HEK293 (cell line): ENCODE measurements around the gene ACRBP.

Experiments used
- CTCF ChIA-PET: fragments of 350-600 bp; formaldehyde crosslinking; extraction: SDS; loops from one replicate; lab custom pipeline; 2021; ENCODE audit warnings: antibody characterized with exemption; lab: Yijun Ruan, JAX
- POLR2A ChIA-PET: fragments of 300-600 bp; formaldehyde crosslinking; extraction: SDS; loops from one replicate; lab custom pipeline; 2020; ENCODE audit warnings: antibody characterized with exemption, inconsistent platforms; lab: Yijun Ruan, JAX
- H3K27ac ChIP-seq: fragments of 200-500 bp; sonication (Bioruptor generic); 2 replicates; pipeline ENCODE4 v1.5.1; 2014; ENCODE audit warnings: low read depth, low read length, control low read depth, inconsistent platforms; ENCODE audit errors: extremely low read depth
- H3K36me3 ChIP-seq, 2 experiments: fragments of 200-500 bp in 1 of 2; sonication (Bioruptor generic) in 1 of 2; 1 replicate in 1 of 2; 2 replicates in 1 of 2; pipeline ENCODE4 v1.5.1; 2014 to 2017; ENCODE audit warnings: inconsistent platforms in 2 of 2, low read length in 2 of 2; ENCODE audit not compliant: control insufficient read depth in 2 of 2, insufficient read depth in 1 of 2
- H3K4me1 ChIP-seq: fragments of 200-500 bp; sonication (Bioruptor generic); 2 replicates; pipeline ENCODE4 v1.5.1; 2014; ENCODE audit warnings: mild to moderate bottlenecking, low read length, inconsistent platforms; ENCODE audit not compliant: control insufficient read depth, insufficient read depth
- H3K4me3 ChIP-seq: 2 replicates; pipeline ENCODE4 v1.5.1; 2011; ENCODE audit warnings: low read depth, mild to moderate bottlenecking, control low read depth, low read length, moderate library complexity
- H3K9me3 ChIP-seq: fragments of 200-500 bp; sonication (Bioruptor generic); 2 replicates; pipeline ENCODE4 v1.5.1; 2014; ENCODE audit warnings: low read depth, low read length, inconsistent platforms; ENCODE audit not compliant: control insufficient read depth, insufficient read depth
- INSM2 ChIP-seq: fragments of 450-650 bp; formaldehyde crosslinking; IDR thresholded peaks from 2 replicates; pipeline ENCODE4 v1.5.1; 2016; ENCODE audit warnings: missing biosample characterization, missing genetic modification characterization
- OVOL3 ChIP-seq: fragments of 450-650 bp; formaldehyde crosslinking; IDR thresholded peaks from 2 replicates; pipeline ENCODE4 v1.5.1; 2016; ENCODE audit warnings: missing biosample characterization, missing genetic modification characterization
- PBX3 ChIP-seq: sonication (generic); formaldehyde crosslinking; IDR thresholded peaks from 2 replicates; pipeline ENCODE4 v1.8.1; 2022; ENCODE audit warnings: mild to moderate bottlenecking, moderate library complexity, missing genetic modification reagents
- RBAK ChIP-seq: fragments of 450-650 bp; formaldehyde crosslinking; IDR thresholded peaks from 2 replicates; pipeline ENCODE4 v1.5.1; 2016; ENCODE audit warnings: missing biosample characterization, missing genetic modification characterization
- ZBTB1 ChIP-seq: fragments of 450-650 bp; formaldehyde crosslinking; IDR thresholded peaks from 2 replicates; pipeline ENCODE4 v1.5.1; 2016; ENCODE audit warnings: missing biosample characterization, missing genetic modification characterization
- ZFP41 ChIP-seq: fragments of 450-650 bp; formaldehyde crosslinking; IDR thresholded peaks from 2 replicates; pipeline ENCODE4 v1.5.1; 2016; ENCODE audit warnings: missing biosample characterization, missing genetic modification characterization, borderline replicate concordance
- ZNF138 ChIP-seq: fragments of 450-650 bp; formaldehyde crosslinking; IDR thresholded peaks from 2 replicates; pipeline ENCODE4 v1.5.1; 2016; ENCODE audit warnings: missing biosample characterization, missing genetic modification characterization, borderline replicate concordance
- ZNF16 ChIP-seq: fragments of 450-650 bp; formaldehyde crosslinking; IDR thresholded peaks from 2 replicates; pipeline ENCODE4 v1.5.1; 2016; ENCODE audit warnings: low read depth, missing biosample characterization, missing genetic modification characterization
- ZNF175 ChIP-seq: fragments of 450-650 bp; formaldehyde crosslinking; IDR thresholded peaks from 2 replicates; pipeline ENCODE4 v1.5.1; 2016; ENCODE audit warnings: missing biosample characterization, missing genetic modification characterization
- ZNF391 ChIP-seq: fragments of 450-650 bp; formaldehyde crosslinking; IDR thresholded peaks from 2 replicates; pipeline ENCODE4 v1.5.1; 2016; ENCODE audit warnings: low read depth, missing biosample characterization, missing genetic modification characterization, borderline replicate concordance
- ZNF416 ChIP-seq: fragments of 450-650 bp; formaldehyde crosslinking; IDR thresholded peaks from 2 replicates; pipeline ENCODE4 v1.5.1; 2016; ENCODE audit warnings: missing biosample characterization, missing genetic modification characterization
- ZNF561 ChIP-seq: fragments of 450-650 bp; IDR thresholded peaks from 2 replicates; pipeline ENCODE4 v1.5.1; 2018; ENCODE audit warnings: missing biosample characterization, missing genetic modification characterization, borderline replicate concordance
- ZNF610 ChIP-seq: fragments of 450-650 bp; formaldehyde crosslinking; IDR thresholded peaks from 2 replicates; pipeline ENCODE4 v1.5.1; 2016; ENCODE audit warnings: missing biosample characterization, missing genetic modification characterization, borderline replicate concordance
- ZNF624 ChIP-seq: fragments of 450-650 bp; formaldehyde crosslinking; IDR thresholded peaks from 2 replicates; pipeline ENCODE4 v1.5.1; 2017; ENCODE audit warnings: missing biosample characterization, missing genetic modification characterization
- ZNF645 ChIP-seq: fragments of 450-650 bp; formaldehyde crosslinking; IDR thresholded peaks from 2 replicates; pipeline ENCODE4; 2016; ENCODE audit warnings: missing biosample characterization, missing genetic modification characterization
- ZNF658 ChIP-seq: fragments of 450-650 bp; formaldehyde crosslinking; IDR thresholded peaks from 2 replicates; pipeline ENCODE4; 2016; ENCODE audit warnings: missing biosample characterization, missing genetic modification characterization
- ZNF664 ChIP-seq: fragments of 450-650 bp; formaldehyde crosslinking; IDR thresholded peaks from 2 replicates; pipeline ENCODE4 v1.5.1; 2016; ENCODE audit warnings: missing biosample characterization, missing genetic modification characterization
- ZNF707 ChIP-seq: fragments of 450-650 bp; formaldehyde crosslinking; IDR thresholded peaks from 2 replicates; pipeline ENCODE4 v1.5.1; 2016; ENCODE audit warnings: missing biosample characterization, missing genetic modification characterization
- ZNF777 ChIP-seq: fragments of 450-650 bp; formaldehyde crosslinking; IDR thresholded peaks from 2 replicates; pipeline ENCODE4 v1.5.1; 2017; ENCODE audit warnings: missing biosample characterization, missing genetic modification characterization, borderline replicate concordance
- ZNF830 ChIP-seq: fragments of 450-650 bp; IDR thresholded peaks from 2 replicates; pipeline ENCODE4 v1.5.0; 2018; ENCODE audit warnings: missing biosample characterization, missing genetic modification characterization, low read depth, mild to moderate bottlenecking, moderate library complexity
- ZSCAN30 ChIP-seq: fragments of 450-650 bp; IDR thresholded peaks from 2 replicates; pipeline ENCODE4 v1.5.1; 2018; ENCODE audit warnings: missing biosample characterization, mild to moderate bottlenecking, missing genetic modification characterization, moderate library complexity
- TF ChIP-seq, protein P1 (sequence below): fragments of 450-650 bp; formaldehyde crosslinking; IDR thresholded peaks from 2 replicates; pipeline ENCODE4 v1.5.1; 2017; ENCODE audit warnings: missing biosample characterization, missing genetic modification characterization
- TF ChIP-seq, protein P2 (sequence below): fragments of 450-650 bp; formaldehyde crosslinking; IDR thresholded peaks from 2 replicates; pipeline ENCODE4 v1.5.1; 2016; ENCODE audit warnings: missing biosample characterization, missing genetic modification characterization
- TF ChIP-seq, protein P3 (sequence below): fragments of 450-650 bp; formaldehyde crosslinking; IDR thresholded peaks from 2 replicates; pipeline ENCODE4 v1.5.1; 2016; ENCODE audit warnings: missing biosample characterization, missing genetic modification characterization

ACRBP gene

GRCh38 chr12:6620885-6621274 lies 26.4 kb downstream of the ACRBP start:
- POLR2A ChIA-PET, result interaction anchor here (1.1 kb wide), 1 partner anchor 33 kb away, joined by 3 read pairs; no protein-coding TSS in a partner anchor
- Histone ChIP-seq H3K27ac (no peak overlapping the region), H3K4me3 (no peak overlapping the region)
- TF ChIP-seq, protein P1, sequence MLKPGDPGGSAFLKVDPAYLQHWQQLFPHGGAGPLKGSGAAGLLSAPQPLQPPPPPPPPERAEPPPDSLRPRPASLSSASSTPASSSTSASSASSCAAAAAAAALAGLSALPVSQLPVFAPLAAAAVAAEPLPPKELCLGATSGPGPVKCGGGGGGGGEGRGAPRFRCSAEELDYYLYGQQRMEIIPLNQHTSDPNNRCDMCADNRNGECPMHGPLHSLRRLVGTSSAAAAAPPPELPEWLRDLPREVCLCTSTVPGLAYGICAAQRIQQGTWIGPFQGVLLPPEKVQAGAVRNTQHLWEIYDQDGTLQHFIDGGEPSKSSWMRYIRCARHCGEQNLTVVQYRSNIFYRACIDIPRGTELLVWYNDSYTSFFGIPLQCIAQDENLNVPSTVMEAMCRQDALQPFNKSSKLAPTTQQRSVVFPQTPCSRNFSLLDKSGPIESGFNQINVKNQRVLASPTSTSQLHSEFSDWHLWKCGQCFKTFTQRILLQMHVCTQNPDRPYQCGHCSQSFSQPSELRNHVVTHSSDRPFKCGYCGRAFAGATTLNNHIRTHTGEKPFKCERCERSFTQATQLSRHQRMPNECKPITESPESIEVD (tag by site-specific recombination), result no peak
- no peak for TF ChIP-seq ZNF610 (tag by site-specific recombination)
- TF ChIP-seq ZNF777 (tag by site-specific recombination), result no peak
- no peak for TF ChIP-seq ZFP41 (tag by site-specific recombination)
- no peak for TF ChIP-seq PBX3
- no peak for TF ChIP-seq ZSCAN30 (tag by site-specific recombination)
- no peak for TF ChIP-seq OVOL3
- TF ChIP-seq ZNF175 (tag by site-specific recombination), result no peak
- TF ChIP-seq ZNF624, result no peak
- TF ChIP-seq, protein P2, sequence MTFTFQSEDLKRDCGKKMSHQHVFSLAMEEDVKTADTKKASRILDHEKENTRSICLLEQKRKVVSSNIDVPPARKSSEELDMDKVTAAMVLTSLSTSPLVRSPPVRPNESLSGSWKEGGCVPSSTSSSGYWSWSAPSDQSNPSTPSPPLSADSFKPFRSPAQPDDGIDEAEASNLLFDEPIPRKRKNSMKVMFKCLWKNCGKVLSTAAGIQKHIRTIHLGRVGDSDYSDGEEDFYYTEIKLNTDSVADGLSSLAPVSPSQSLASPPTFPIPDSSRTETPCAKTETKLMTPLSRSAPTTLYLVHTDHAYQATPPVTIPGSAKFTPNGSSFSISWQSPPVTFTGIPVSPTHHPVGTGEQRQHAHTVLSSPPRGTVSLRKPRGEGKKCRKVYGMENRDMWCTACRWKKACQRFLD (tag by site-specific recombination), result no peak
- TF ChIP-seq ZNF391 (tag by site-specific recombination), result no peak
- TF ChIP-seq ZNF138 (tag by site-specific recombination), result no peak
- TF ChIP-seq ZNF664 (tag by site-specific recombination), result no peak
- no peak for TF ChIP-seq ZBTB1 (tag by site-specific recombination)
- TF ChIP-seq, all 188 proteins: peak for 0
- H3K9me3 ChIP-seq, result no peaks in the 10 kb centered on the region
- no peaks in the 10 kb centered on the region for H3K36me3 ChIP-seq
- no peaks in the 10 kb centered on the region for H3K4me1 ChIP-seq
- CTCF ChIA-PET, result interaction anchor here (0.8 to 1.1 kb wide), 2 partner anchors 14 to 15 kb away, joined by 3 to 4 read pairs; partner anchors contain the start of gene LPAR5

DNA sequence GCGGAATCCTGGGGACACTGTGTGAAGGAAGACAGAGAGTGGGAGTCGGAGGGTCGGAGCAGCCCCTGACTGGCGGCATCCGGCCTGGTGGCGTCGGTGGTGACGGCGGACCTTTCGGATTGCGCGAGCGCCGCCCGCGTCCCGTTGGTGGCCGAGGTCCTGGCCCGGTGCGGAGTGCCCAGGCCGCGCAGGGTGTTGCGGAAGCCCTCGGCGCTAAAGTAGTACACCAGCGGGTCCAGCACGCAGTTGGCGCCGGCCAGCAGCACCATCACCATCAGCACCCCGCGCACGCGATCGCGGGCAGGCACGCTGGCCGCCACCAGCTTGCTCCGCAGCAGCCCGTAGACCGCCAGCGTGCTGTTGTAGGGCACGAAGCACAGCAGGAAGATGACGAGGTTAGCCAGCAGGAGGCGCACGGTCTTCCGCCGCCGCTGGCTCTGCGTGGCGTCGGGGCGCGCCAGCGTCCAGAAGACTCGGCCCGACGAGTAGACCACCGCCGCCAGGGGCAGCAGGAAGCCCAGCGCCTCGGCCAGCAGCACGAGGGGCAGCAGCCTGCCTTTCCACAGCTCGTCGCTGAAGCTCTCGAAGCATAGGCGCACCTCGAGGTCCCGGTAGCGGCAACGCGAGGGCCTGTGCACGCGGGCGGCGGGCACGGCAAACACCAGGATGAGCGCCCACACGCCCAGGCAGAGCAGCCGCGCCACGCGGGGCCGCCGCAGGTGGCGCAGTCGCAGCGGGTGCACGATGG lies 26.9 kb downstream of the ACRBP start:
- Histone ChIP-seq H3K4me1 (no peaks in the 10 kb centered on the region), H3K9me3 (no peaks in the 10 kb centered on the region), H3K4me3 (no peak overlapping the region), H3K36me3 (no peaks in the 10 kb centered on the region), H3K27ac (no peak overlapping the region)
- POLR2A ChIA-PET, result interaction anchor here (1.1 kb wide), 1 partner anchor 34 kb away, joined by 3 read pairs; no protein-coding TSS in a partner anchor
- TF ChIP-seq ZNF645 (tag by site-specific recombination) (no peak), ZNF16 (tag by site-specific recombination) (no peak), ZNF658 (tag by site-specific recombination) (no peak), INSM2 (tag by site-specific recombination) (no peak), ZNF830 (tag by site-specific recombination) (no peak), ZNF561 (tag by site-specific recombination) (no peak), ZNF707 (tag by site-specific recombination) (no peak), RBAK (no peak), ZNF416 (no peak)
- TF ChIP-seq, protein P3, sequence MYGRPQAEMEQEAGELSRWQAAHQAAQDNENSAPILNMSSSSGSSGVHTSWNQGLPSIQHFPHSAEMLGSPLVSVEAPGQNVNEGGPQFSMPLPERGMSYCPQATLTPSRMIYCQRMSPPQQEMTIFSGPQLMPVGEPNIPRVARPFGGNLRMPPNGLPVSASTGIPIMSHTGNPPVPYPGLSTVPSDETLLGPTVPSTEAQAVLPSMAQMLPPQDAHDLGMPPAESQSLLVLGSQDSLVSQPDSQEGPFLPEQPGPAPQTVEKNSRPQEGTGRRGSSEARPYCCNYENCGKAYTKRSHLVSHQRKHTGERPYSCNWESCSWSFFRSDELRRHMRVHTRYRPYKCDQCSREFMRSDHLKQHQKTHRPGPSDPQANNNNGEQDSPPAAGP (tag by site-specific recombination), result no peak
- CTCF ChIA-PET, result interaction anchor here (0.6 to 2.5 kb wide), 2 partner anchors 64 to 323 kb away, joined by 3 to 8 read pairs; partner anchors contain the start of genes C12orf57 and RNU7-1
